Measurements from ENCODE around the gene CPEB1.

Gene CPEB1

DNA sequence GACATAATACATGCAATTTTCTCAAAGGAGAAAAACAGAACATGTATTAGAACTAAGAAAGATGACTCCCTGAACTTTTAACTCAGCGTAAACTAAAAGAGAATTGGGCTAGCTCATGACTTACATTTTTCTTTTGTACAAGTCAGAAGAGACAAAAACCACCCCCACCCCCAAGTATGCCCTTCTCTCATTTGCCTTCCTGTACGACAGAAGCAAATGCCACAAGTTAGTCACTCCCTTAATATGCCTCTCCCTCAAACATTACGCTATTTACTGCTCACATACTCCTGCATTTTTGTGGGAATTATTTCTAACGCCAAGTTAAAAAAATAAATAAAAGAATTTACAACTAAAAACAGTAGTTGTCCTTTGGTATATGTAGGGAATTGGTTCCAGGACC is 22.0 kb downstream of the CPEB1 start:
- TF ChIP-seq CEBPB (IDR thresholded peaks at IDR 0.05) (no peak), ZBTB7A (IDR thresholded peaks at IDR 0.05; ENCODE audit: low read depth) (no peak), CREB1 (IDR thresholded peaks at IDR 0.05; ENCODE audit: low read depth) (no peak), TCF12 (IDR thresholded peaks at IDR 0.05; ENCODE audit: low read depth) (no peak), EGR1 (IDR thresholded peaks at IDR 0.05) (no peak), YY1 (IDR thresholded peaks at IDR 0.05; ENCODE audit: low read depth) (no peak), NFIC (IDR thresholded peaks at IDR 0.05) (no peak), FOXM1 (IDR thresholded peaks at IDR 0.05; ENCODE audit: borderline replicate concordance, low read depth) (no peak), TAF1 (IDR thresholded peaks at IDR 0.05; ENCODE audit: low read depth) (no peak), RAD21 (IDR thresholded peaks at IDR 0.05; ENCODE audit: low read depth) (no peak), EP300 (IDR thresholded peaks at IDR 0.05; ENCODE audit: borderline replicate concordance) (no peak), TEAD4 (IDR thresholded peaks at IDR 0.05) (no peak)
- TF ChIP-seq, protein P1, sequence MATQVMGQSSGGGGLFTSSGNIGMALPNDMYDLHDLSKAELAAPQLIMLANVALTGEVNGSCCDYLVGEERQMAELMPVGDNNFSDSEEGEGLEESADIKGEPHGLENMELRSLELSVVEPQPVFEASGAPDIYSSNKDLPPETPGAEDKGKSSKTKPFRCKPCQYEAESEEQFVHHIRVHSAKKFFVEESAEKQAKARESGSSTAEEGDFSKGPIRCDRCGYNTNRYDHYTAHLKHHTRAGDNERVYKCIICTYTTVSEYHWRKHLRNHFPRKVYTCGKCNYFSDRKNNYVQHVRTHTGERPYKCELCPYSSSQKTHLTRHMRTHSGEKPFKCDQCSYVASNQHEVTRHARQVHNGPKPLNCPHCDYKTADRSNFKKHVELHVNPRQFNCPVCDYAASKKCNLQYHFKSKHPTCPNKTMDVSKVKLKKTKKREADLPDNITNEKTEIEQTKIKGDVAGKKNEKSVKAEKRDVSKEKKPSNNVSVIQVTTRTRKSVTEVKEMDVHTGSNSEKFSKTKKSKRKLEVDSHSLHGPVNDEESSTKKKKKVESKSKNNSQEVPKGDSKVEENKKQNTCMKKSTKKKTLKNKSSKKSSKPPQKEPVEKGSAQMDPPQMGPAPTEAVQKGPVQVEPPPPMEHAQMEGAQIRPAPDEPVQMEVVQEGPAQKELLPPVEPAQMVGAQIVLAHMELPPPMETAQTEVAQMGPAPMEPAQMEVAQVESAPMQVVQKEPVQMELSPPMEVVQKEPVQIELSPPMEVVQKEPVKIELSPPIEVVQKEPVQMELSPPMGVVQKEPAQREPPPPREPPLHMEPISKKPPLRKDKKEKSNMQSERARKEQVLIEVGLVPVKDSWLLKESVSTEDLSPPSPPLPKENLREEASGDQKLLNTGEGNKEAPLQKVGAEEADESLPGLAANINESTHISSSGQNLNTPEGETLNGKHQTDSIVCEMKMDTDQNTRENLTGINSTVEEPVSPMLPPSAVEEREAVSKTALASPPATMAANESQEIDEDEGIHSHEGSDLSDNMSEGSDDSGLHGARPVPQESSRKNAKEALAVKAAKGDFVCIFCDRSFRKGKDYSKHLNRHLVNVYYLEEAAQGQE (IDR thresholded peaks at IDR 0.05; ENCODE audit: low read depth), result no peak
- TF ChIP-seq, protein P2, sequence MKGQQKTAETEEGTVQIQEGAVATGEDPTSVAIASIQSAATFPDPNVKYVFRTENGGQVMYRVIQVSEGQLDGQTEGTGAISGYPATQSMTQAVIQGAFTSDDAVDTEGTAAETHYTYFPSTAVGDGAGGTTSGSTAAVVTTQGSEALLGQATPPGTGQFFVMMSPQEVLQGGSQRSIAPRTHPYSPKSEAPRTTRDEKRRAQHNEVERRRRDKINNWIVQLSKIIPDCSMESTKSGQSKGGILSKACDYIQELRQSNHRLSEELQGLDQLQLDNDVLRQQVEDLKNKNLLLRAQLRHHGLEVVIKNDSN (IDR thresholded peaks at IDR 0.05), result no peak
- TF ChIP-seq, protein P3, sequence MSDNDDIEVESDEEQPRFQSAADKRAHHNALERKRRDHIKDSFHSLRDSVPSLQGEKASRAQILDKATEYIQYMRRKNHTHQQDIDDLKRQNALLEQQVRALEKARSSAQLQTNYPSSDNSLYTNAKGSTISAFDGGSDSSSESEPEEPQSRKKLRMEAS (IDR thresholded peaks at IDR 0.05), result no peak

DNA sequence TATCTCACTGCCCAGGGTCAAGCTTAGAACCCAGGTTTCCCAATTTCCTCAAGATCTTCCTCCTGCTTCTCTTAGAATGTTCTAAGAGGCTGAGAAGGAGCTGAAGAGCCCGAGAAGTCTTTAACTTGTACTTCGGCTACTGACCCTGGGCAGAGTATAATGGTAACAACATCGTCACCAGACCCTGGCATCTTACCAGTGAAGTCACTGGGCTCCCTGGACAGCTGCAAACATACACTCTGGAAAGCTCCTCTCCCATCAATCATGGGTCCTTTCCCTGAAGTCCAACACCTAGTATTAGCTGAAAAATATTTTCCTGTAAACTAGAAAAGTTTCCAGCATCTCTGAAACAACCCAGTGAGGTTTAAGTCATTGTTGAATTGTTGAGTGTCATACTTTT is 22.7 kb downstream of the CPEB1 start:
- TF ChIP-seq, protein P3 (IDR thresholded peaks at IDR 0.05), result no peak
- TF ChIP-seq CEBPB (IDR thresholded peaks at IDR 0.05), result no peak
- TF ChIP-seq TAF1 (IDR thresholded peaks at IDR 0.05; ENCODE audit: low read depth), result no peak
- no peak for TF ChIP-seq NFIC (IDR thresholded peaks at IDR 0.05)
- TF ChIP-seq FOXM1 (IDR thresholded peaks at IDR 0.05; ENCODE audit: borderline replicate concordance, low read depth), result no peak
- no peak for TF ChIP-seq TEAD4 (IDR thresholded peaks at IDR 0.05)
- no peak for TF ChIP-seq CREB1 (IDR thresholded peaks at IDR 0.05; ENCODE audit: low read depth)
- TF ChIP-seq, protein P2 (IDR thresholded peaks at IDR 0.05), result no peak
- TF ChIP-seq ZBTB7A (IDR thresholded peaks at IDR 0.05; ENCODE audit: low read depth), result no peak

DNA sequence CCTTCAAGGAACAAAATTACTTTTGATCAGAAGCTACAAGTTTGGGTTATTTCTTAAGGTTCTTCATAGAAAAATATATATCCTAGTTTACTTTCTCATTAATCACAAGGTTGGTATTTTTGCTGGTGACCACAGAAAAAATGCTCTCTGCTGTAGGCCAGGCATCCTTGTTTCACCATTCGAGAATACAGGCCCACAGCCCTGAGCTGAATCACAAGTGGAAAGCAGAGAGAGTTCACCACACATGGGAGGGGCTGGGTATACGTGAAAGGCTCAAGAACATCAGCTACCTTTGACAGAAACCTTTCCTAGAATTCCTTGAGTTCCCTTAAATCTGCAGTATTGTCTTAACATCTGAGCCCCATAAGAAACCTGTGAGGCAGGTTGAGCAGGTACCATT is 23.2 kb downstream of the CPEB1 start:
- TF ChIP-seq TEAD4 (IDR thresholded peaks at IDR 0.05) (no peak), YY1 (IDR thresholded peaks at IDR 0.05; ENCODE audit: low read depth) (no peak), CREB1 (IDR thresholded peaks at IDR 0.05; ENCODE audit: low read depth) (no peak), NFIC (IDR thresholded peaks at IDR 0.05) (no peak), ZBTB7A (IDR thresholded peaks at IDR 0.05; ENCODE audit: low read depth) (no peak), CEBPB (IDR thresholded peaks at IDR 0.05) (no peak), EGR1 (IDR thresholded peaks at IDR 0.05) (no peak), TAF1 (IDR thresholded peaks at IDR 0.05; ENCODE audit: low read depth) (no peak)

DNA sequence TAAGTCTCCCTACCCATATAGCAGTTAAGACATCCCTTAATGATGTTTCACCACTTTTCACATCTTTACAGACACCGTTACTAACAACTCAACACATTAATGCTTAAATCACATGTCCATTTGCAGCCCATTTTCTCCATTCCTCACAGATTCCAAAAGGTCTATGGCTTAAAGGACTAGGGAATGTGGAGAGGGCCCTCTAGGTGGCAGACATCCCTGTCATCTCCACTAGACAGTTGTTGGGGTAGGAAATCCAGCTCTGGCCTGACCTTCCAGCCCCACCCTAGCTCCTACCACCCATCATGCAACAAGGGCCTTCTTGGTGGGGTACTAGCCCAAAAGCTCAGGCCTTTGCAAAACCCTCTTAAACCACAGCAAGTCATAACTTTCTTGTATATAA is 25.2 kb downstream of the CPEB1 start:
- no peak for TF ChIP-seq TCF12 (IDR thresholded peaks at IDR 0.05; ENCODE audit: low read depth)
- TF ChIP-seq CEBPB (IDR thresholded peaks at IDR 0.05), result no peak
- no peak for TF ChIP-seq EGR1 (IDR thresholded peaks at IDR 0.05)
- no peak for TF ChIP-seq ZBTB7A (IDR thresholded peaks at IDR 0.05; ENCODE audit: low read depth)
- TF ChIP-seq, protein P1 (IDR thresholded peaks at IDR 0.05; ENCODE audit: low read depth), result no peak
- TF ChIP-seq CREB1 (IDR thresholded peaks at IDR 0.05; ENCODE audit: low read depth), result no peak
- TF ChIP-seq EP300 (IDR thresholded peaks at IDR 0.05; ENCODE audit: borderline replicate concordance), result no peak
- no peak for TF ChIP-seq TEAD4 (IDR thresholded peaks at IDR 0.05)
- TF ChIP-seq YY1 (IDR thresholded peaks at IDR 0.05; ENCODE audit: low read depth), result no peak
- no peak for TF ChIP-seq FOXM1 (IDR thresholded peaks at IDR 0.05; ENCODE audit: borderline replicate concordance, low read depth)
- TF ChIP-seq, protein P3 (IDR thresholded peaks at IDR 0.05), result no peak

DNA sequence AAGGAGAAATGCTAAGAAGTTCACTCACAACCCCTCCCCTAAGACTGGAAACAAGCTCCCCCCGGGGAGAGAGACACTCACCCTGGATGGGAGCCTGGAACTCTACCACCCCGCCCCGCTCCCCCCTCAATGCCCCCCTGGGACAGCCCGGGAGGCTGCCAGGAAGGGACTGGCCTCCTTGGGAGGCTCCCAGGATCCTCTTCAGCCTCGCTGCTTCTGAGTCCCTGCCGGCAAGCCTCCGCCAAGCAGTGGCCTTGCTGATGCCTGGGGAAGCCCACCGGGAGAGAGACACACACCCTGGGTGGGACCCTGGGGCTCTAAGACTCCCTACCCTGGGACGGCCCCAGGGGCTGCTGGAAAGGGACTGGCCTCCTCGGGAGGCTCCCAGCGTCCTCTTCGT is 33.4 kb downstream of the CPEB1 start:
- TF ChIP-seq, protein P2 (IDR thresholded peaks at IDR 0.05), result no peak
- no peak for TF ChIP-seq TCF12 (IDR thresholded peaks at IDR 0.05; ENCODE audit: low read depth)
- TF ChIP-seq CREB1 (IDR thresholded peaks at IDR 0.05; ENCODE audit: low read depth), result no peak
- TF ChIP-seq CEBPB (IDR thresholded peaks at IDR 0.05), result no peak
- TF ChIP-seq ZBTB7A (IDR thresholded peaks at IDR 0.05; ENCODE audit: low read depth), result no peak
- no peak for TF ChIP-seq EP300 (IDR thresholded peaks at IDR 0.05; ENCODE audit: borderline replicate concordance)
- no peak for TF ChIP-seq NFIC (IDR thresholded peaks at IDR 0.05)
- no peak for TF ChIP-seq EGR1 (IDR thresholded peaks at IDR 0.05)
- TF ChIP-seq, protein P3 (IDR thresholded peaks at IDR 0.05), result no peak
- TF ChIP-seq YY1 (IDR thresholded peaks at IDR 0.05; ENCODE audit: low read depth), result no peak
- TF ChIP-seq, protein P1 (IDR thresholded peaks at IDR 0.05; ENCODE audit: low read depth), result no peak
- no peak for TF ChIP-seq RAD21 (IDR thresholded peaks at IDR 0.05; ENCODE audit: low read depth)
